GM03348 (cell line): Measurements from ENCODE around the gene RGR.
A peak's percentile ranks its signal among the peaks of the same experiment; 100 is the strongest.
"Not testable (repeated sequence)": the region's sequence is repeated elsewhere in the genome, so short reads cannot be mapped to it uniquely, and the experiment has no call there.

ENCODE experiments used
- DNase-seq: peaks from one replicate; pipeline ENCODE4 v3.0.0; 2012; ENCODE audit warnings: low spot score

The RGR gene

GRCh38 chr10:84258034-84258695 is 13.3 kb downstream of the RGR start:
- DNase-seq = no peak

- no peak for DNase-seq
Measured at GRCh38 chr10:84261236-84261915, 16.5 kb downstream of the RGR start.

- DNase-seq = no peak
Measured at GRCh38 chr10:84262190-84262956, 17.5 kb downstream of the RGR start.

- DNase-seq = no peak
Measured at GRCh38 chr10:84263716-84264115, 18.9 kb downstream of the RGR start.

- DNase-seq = peak; percentile 84
Measured at GRCh38 chr10:84264611-84265141, 19.8 kb downstream of the RGR start.

- DNase-seq = no peak
Measured at GRCh38 chr10:84265418-84265817, 20.6 kb downstream of the RGR start.

GRCh38 chr10:84267503-84268126 is 22.8 kb downstream of the RGR start:
- DNase-seq = peak; percentile 48

- DNase-seq = no peak
Measured at GRCh38 chr10:84269162-84269561, 24.3 kb downstream of the RGR start.

- DNase-seq = peak; percentile 69
Measured at GRCh38 chr10:84269773-84270172, 24.9 kb downstream of the RGR start.

GRCh38 chr10:84270708-84271107 is 25.9 kb downstream of the RGR start:
- no peak for DNase-seq

- not testable (repeated sequence) for DNase-seq
Measured at GRCh38 chr10:84279876-84280475, 35.1 kb downstream of the RGR start.

- no peak for DNase-seq
Measured at GRCh38 chr10:84286695-84287094, 41.8 kb downstream of the RGR start.

GRCh38 chr10:84288151-84288550 is 43.3 kb downstream of the RGR start:
- no peak for DNase-seq

GRCh38 chr10:84289521-84290200 is 44.8 kb downstream of the RGR start:
- no peak for DNase-seq

- DNase-seq = no peak
Measured at GRCh38 chr10:84290235-84290634, 45.4 kb downstream of the RGR start.

GRCh38 chr10:84291384-84291783 is 46.5 kb downstream of the RGR start:
- DNase-seq = peak; percentile 65

GRCh38 chr10:84292502-84292901 is 47.6 kb downstream of the RGR start:
- no peak for DNase-seq

GRCh38 chr10:84293171-84293570 is 48.3 kb downstream of the RGR start:
- no peak for DNase-seq

- no peak for DNase-seq
Measured at GRCh38 chr10:84293574-84294016, 48.7 kb downstream of the RGR start.

GRCh38 chr10:84294766-84295447 is 50.1 kb downstream of the RGR start:
- DNase-seq = no peak
